Measurements from ENCODE around the gene PHF5A. TPM values are rescaled to one million over a fixed set of nuclear protein-coding genes. Genes with fewer than 3 reads are reported as not detected.

The PHF5A gene
- total and polyA plus RNA-seq, 2 of the 8 experiments (the other 6 are each of a cell fraction or from before 2014, with no cell fraction given) = 119 to 135 TPM

DNA sequence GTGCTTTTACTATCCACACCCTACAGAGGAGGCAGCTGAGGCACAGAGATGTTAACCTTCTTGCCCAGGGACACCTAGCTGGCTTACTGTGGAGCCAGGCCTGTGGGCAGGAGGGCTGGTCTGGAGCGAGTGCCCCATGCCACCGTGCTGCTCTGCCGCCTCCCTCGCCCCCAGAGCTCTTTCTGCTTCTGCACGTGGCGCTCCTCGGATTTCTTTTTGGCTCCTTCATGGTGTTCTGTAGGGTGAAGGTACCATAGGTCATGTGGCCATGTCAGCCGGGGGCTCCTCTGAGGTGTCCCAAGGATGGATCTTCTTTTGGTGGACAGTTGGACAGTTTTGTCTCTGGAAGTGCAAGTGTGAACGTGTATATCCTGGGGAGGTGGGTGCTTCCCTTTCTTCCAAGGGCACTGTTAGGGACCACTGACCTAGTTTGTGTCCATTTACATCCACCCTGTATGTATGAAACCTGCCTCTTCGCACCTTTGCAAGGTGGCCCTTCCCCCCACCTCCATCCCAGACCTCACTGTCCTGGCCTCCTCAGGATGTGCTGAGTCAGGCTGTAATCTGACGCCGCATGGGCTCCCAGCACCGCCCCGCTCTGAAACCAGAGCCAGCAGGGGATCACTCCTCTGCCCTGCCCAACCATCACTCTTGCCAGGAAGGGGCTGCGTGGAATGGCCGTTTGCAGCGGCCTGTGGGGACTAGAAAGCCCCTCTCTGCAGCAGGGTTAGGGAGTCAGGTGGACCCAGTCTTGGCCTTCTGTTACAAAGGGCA lies 44.1 kb upstream of the PHF5A start (continued):
- TF ChIP-seq BRCA1 (IDR thresholded peaks at IDR 0.05; ENCODE audit: low read depth, low read length) = no peak
- TF ChIP-seq JUND (IDR thresholded peaks at IDR 0.05; ENCODE audit: low read length) = peak; percentile 63; the same call in 1 of the 2 replicates
- TF ChIP-seq POLR2A (IDR thresholded peaks at IDR 0.05; ENCODE audit: control extremely low read depth in 1 of 2, low read depth in 2 of 2, low read length in 2 of 2) = peak in 1 of 2 experiments; percentile 58; a peak in 1 of 3 replicates
- TF ChIP-seq RAD21 (IDR thresholded peaks at IDR 0.05 in 1 of 2, conservative IDR thresholded peaks at IDR 0.05 in 1 of 2; ENCODE audit: low read depth in 2 of 2, low read length in 2 of 2) = peak in 1 of 2 experiments; percentile 21; a peak in 1 of 4 replicates
- TF ChIP-seq HDAC2 (IDR thresholded peaks at IDR 0.05; ENCODE audit: borderline replicate concordance in 1 of 2, low read depth in 2 of 2, low read length in 2 of 2) = no peak
- no peak for TF ChIP-seq SP2 (IDR thresholded peaks at IDR 0.05; ENCODE audit: low read length)

Measured in H1 (cell line).